HEK293T (cell line): ENCODE data around the gene LRPAP1.

Experiments used
- ELF4 ChIP-seq: fragments of 450-650 bp; IDR thresholded peaks from 2 replicates; pipeline ENCODE4 v1.6.1; 2017; ENCODE audit warnings: antibody characterized with exemption
- FOXA1 ChIP-seq: fragments of 450-650 bp; IDR thresholded peaks from 2 replicates; pipeline ENCODE4 v1.6.1; 2016; ENCODE audit warnings: mild to moderate bottlenecking
- FOXK2 ChIP-seq: fragments of 450-650 bp; IDR thresholded peaks from 2 replicates; pipeline ENCODE4 v1.6.1; 2016; ENCODE audit warnings: mild to moderate bottlenecking
- FOXM1 ChIP-seq: fragments of 450-650 bp; IDR thresholded peaks from 2 replicates; pipeline ENCODE4 v1.6.1; 2017; ENCODE audit warnings: mild to moderate bottlenecking, borderline replicate concordance
- NFRKB ChIP-seq: fragments of 450-650 bp; IDR thresholded peaks from 2 replicates; pipeline ENCODE4 v1.6.1; 2016; ENCODE audit warnings: mild to moderate bottlenecking, moderate library complexity
- SP1 ChIP-seq: fragments of 450-650 bp; IDR thresholded peaks from 2 replicates; pipeline ENCODE4 v1.6.1; 2017
- SUZ12 ChIP-seq: fragments of 450-650 bp; IDR thresholded peaks from 2 replicates; pipeline ENCODE4 v1.6.1; 2016; ENCODE audit warnings: mild to moderate bottlenecking
- TARDBP ChIP-seq: fragments of 450-650 bp; IDR thresholded peaks from 2 replicates; pipeline ENCODE4 v1.6.1; 2016
- ZNF384 ChIP-seq: fragments of 450-650 bp; IDR thresholded peaks from 2 replicates; pipeline ENCODE4 v1.6.1; 2016

GRCh38 chr4:3486541-3487540 is 45.4 kb downstream of the LRPAP1 start:
- TF ChIP-seq TARDBP (no peak), ZNF384 (no peak), SP1 (no peak), ELF4 (no peak), FOXA1 (no peak), NFRKB (no peak), SUZ12 (no peak), FOXK2 (no peak), FOXM1 (no peak)
